A172 (cell line): ENCODE data around the gene MXD3. TPM values are rescaled to one million over a fixed set of nuclear protein-coding genes. Genes with fewer than 3 reads are reported as not detected.

Experiments used
- DNase-seq: peaks from one replicate; pipeline ENCODE4 v3.0.0-alpha.2; 2015; ENCODE audit warnings: low spot score
- total RNA-seq: library from RNA; depleted of rRNA; stranded (reverse); fragments of >200 nt; shearing (Covaris generic); gene quantifications from 2 replicates; pipeline ENCODE4 v1.2.3, GENCODE V29; 2014

The MXD3 gene
- total RNA-seq, 1 experiment from 2014 or later: 99.7 TPM

DNA sequence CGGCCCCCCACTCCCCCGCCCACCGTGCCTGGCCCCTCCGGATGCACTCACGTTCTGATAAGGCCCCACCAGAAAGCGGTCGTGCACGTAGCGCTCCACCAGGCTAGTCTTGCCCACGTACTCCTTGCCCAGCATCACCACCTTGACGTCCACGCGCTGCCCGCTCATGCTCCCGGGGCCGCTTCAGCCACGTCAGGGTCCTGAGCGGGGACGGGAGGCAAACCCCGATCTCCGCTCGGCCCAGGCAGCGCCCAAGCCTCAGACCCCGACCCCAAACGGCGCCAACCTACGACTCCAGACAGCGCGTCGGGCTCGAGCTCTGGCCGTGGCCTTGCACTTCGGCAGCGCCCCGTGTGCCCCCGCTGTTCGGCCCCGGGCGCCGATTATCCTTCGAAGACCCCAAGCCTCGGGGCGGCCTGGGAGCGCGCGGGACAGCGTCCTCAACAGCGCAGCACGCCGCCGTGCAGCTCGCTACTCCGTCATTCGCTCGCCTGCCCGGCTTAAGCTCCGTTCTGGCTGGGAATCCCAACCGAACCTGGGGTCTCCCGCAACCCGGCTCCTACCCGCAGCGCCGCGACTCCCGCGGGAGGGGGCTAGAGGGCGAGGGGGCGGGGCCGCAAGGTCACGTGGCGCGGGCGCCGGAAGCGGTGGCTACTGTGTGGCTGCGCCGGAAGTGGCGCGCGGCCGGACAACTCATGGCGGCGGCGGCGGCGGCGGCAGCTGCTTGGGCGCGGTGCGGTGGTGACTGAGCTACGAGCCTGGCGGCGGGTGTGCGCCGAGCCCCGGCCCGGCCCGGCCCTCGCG lies 8.4 kb downstream of the MXD3 start, which contains the start of the genes PRELID1 and RAB24:
TSS of gene PRELID1 (plus strand) at position 679 of the 804 bp plus-strand sequence. CDS start 187 bp downstream, outside the sequence.
TSS of gene RAB24 (minus strand) at position 599 of the 804 bp plus-strand sequence. CDS start at position 168, 431 bp downstream.
- DNase-seq: peak; percentile 75

GRCh38 chr5:177302354-177303110 lies 9.2 kb downstream of the MXD3 start:
- no peak for DNase-seq

DNA sequence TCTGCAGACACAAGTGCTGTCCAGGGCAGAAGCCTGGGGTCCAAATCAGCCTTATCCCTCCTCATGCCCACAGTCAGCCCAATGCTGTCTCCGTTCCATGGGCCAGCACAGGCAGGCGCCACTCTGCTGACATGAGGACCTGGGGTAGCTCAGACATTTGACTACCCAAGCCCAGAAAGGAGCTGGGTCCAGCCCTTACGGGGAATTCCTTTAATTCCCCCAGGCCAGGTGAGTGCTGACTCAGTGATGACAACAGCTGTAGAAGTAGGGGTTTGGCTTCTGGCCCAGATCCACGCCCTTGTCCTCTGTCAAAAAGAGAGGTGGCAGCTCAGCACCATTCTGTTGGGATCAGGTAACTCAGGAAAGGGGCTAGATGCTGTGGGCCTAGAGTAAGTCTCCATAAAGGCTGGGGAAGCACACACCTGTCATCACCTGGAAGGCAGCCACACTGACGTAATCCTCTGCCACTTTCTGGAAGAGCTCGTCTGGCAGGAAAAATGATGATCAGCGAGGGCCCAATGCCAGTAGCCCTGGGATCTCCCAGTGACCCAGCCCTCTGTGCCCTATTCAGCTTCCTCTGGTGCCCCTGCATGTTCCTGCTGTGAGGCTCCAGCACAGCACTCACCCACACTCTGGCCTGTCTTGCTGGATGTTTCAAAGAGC lies 10.1 kb downstream of the MXD3 start:
- peak; percentile 41 for DNase-seq

DNA sequence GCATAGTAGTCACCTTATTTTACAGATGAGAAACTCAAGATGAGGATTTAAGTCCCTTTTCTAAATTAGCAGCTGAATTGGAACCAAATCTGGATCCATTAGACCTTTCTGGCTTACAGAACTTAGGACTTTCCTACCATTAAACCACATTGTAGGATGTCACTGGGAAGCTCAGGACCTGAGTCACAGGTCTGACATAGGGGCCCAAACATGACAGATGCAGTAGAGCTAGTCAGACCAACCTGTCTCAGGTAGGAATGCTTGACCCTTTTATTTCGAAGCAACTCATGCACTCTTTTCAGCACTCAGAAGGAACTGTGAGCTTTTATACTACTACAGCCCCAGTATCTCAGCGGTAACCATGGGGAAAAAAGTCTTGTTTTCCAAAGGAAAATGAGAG lies 10.7 kb downstream of the MXD3 start:
- no peak for DNase-seq

DNA sequence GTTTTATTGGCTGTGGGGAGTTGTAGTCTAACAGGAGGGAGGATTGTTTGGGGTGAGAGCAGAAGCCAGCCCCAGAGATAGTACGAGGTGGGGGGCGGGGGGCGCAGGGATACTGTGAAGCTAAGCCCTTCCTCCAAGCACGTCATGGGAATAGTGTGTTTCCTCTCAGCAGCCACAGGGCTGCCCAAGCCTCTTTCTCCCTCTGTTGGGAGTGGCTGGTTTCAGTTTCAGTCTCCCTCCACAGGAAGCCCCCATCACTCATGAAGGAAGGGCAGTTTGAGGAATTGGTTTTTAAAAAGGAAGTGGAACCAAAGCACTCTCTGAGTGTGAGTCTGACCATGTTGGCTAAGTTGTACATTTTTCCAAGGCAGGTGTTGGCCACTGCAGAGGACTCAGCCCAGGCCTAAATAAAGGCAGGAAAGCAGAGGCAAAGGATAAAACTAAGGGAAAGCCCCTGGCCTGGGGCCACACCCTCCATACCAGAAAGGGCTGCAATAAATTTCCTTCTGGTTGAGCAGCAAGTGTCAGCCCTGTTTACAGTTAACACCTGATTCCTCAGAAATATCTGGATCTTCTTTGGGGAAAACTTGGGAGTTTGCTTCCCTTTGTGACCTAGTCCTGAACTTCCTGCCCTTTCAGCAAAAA lies 11.3 kb downstream of the MXD3 start:
- DNase-seq: peak; percentile 86

DNA sequence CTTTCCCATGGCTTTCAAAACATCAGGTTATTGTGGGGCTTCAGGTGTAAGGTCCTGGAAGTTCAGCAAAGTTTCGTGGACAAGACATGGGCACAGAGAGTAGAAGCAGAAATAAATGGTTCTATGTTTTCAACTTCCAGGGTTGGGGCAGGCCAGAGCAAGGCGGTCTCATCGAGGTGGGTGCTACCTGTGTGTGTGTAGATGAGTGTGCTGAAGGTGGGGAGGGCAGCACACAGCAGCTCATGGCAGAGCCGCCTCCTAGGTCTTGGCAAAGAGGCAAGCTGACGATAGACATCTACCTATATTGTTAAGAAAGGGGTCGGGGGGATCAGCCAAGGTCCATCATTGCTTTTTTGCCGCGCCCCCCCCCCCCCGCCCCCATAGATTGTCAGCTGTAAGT lies 12.0 kb downstream of the MXD3 start:
- DNase-seq: no peak

- DNase-seq: no peak
Observed at GRCh38 chr5:177297922-177298321, 13.8 kb downstream of the MXD3 start.

- DNase-seq: no peak
Observed at GRCh38 chr5:177296581-177296980, 15.1 kb downstream of the MXD3 start.

DNA sequence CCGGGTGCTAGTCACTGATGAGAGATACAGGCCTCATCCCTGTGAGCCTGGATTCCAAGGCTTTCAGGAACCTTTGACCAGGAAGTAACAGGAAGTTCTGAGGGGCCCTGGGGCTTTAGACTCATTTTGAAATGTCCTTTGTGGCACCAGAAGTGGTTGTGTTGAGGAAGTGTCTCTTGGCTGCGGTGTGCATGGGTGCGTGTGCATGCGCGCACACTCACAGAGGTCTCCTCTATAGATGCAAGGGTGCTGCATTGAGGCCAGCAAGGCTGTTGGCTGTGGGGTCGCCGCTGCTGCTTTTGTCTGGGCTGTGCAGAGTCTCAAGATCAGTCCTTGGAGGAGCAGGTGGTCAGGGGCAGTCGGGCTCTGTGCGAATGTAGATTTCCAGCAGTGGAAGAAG lies 15.8 kb downstream of the MXD3 start:
- DNase-seq: no peak

DNA sequence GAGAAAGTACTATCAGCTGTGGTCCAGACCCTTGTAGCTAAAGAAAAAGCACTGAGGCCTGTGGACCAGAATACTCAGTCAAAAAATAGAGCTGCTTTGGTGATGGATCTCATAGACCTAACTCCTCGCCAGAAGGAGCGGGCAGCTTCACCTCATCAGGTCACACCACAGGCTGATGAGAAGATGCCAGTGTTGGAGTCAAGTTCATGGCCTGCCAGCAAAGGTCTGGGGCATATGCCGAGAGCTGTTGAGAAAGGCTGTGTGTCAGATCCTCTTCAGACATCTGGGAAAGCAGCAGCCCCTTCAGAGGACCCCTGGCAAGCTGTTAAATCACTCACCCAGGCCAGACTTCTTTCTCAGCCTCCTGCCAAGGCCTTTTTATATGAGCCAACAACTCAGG lies 17.1 kb downstream of the MXD3 start:
- DNase-seq: no peak

DNA sequence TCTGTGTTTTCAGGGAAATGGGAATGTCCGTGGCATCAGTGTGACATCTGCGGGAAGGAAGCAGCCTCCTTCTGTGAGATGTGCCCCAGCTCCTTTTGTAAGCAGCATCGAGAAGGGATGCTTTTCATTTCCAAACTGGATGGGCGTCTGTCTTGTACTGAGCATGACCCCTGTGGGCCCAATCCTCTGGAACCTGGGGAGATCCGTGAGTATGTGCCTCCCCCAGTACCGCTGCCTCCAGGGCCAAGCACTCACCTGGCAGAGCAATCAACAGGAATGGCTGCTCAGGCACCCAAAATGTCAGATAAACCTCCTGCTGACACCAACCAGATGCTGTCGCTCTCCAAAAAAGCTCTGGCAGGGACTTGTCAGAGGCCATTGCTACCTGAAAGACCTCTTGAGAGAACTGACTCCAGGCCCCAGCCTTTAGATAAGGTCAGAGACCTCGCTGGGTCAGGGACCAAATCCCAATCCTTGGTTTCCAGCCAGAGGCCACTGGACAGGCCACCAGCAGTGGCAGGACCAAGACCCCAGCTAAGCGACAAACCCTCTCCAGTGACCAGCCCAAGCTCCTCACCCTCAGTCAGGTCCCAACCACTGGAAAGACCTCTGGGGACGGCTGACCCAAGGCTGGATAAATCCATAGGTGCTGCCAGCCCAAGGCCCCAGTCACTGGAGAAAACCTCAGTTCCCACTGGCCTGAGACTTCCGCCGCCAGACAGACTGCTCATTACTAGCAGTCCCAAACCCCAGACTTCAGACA lies 17.7 kb downstream of the MXD3 start:
- no peak for DNase-seq

GRCh38 chr5:177291735-177292134 lies 20.0 kb downstream of the MXD3 start:
- DNase-seq: no peak

- no peak for DNase-seq
Observed at GRCh38 chr5:177290816-177291596, 20.7 kb downstream of the MXD3 start.

DNA sequence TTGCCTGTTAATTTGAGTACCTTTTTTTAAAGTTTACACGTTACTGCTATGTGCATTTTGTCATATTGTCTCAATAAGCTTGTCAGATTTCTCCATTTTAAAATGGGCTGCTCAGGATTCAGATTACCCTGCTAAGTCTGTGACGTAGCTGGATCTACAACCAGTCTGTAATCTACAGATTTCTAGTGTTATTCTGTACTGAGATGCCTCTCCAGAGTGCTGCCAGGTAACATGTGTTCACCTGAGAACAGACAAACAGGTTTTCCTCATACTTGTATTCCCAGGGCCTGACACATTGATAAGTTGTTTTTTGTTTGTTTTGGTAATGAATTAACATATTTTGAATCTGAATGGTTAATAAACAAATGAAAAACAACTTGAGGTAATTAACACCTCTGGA lies 23.5 kb downstream of the MXD3 start:
- no peak for DNase-seq

- no peak for DNase-seq
Observed at GRCh38 chr5:177276886-177277285, 34.8 kb downstream of the MXD3 start.

- DNase-seq: no peak
Observed at GRCh38 chr5:177275883-177276282, 35.8 kb downstream of the MXD3 start.

DNA sequence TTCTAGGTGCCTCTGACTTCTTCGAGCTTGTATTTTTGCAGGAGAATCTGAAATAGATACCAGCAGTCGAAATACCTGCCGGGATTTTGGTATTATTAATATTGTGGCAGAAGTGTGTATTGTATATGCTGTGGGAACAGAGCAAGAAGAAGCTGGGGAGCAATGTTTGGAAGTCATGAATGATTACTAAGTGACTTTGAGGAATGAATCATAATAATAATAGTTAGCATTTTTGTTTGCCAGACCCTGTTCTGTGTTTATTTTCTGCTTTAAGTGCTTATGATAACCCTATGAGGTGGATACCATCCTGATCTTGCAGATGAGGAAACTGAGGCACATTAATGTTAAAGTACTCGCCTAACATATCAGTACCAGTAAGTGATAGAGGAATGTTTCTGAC lies 40.6 kb downstream of the MXD3 start:
- no peak for DNase-seq

- DNase-seq: no peak
Observed at GRCh38 chr5:177270653-177271052, 41.0 kb downstream of the MXD3 start.

DNA sequence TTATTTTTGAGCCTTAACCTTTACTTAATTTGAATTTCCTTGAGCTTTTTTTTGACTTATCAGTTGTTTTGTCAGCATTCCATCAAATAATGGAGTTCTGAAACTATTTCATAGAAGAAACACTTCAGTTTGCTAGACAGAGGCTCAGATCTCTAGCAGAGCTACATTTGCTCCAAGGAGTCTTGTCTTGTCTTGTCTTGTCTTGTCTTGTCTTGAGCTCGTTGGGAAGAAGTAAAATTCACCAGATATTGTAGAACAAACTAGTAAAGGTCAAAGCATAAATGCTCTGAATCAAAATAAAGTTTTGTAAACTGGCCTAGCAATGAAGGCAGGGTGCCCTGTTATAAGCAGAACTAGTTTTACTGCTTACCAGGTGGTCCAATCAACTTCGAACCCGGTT lies 41.7 kb downstream of the MXD3 start:
- DNase-seq: no peak

- no peak for DNase-seq
Observed at GRCh38 chr5:177269232-177269895, 42.3 kb downstream of the MXD3 start.
